GM19455 (cell line): ENCODE measurements around the gene SCN1B.
"Not testable (repeated sequence)": the region's sequence is repeated elsewhere in the genome, so short reads cannot be mapped to it uniquely, and the experiment has no call there.

ENCODE experiments used
- ATAC-seq: cut with Tn5 transposase; IDR thresholded peaks from one replicate; pipeline ENCODE4 v1.9.1; 2021; ENCODE audit not compliant: unreplicated experiment

The SCN1B gene

GRCh38 chr19:35030257-35031071 lies at the start of gene SCN1B:
TSS of gene SCN1B (plus strand) at chr19:35030470. CDS start at chr19:35030821, 351 bp downstream.
- ATAC-seq, result no peak

- no peak for ATAC-seq
These were observed 48.0 kb upstream of the SCN1B start for GRCh38 chr19:34982275-34982674.

GRCh38 chr19:34983786-34984185 lies 46.5 kb upstream of the SCN1B start:
- ATAC-seq, result no peak

GRCh38 chr19:34984287-34984686 lies 46.0 kb upstream of the SCN1B start:
- no peak for ATAC-seq

GRCh38 chr19:34985249-34986022 lies 44.8 kb upstream of the SCN1B start:
- ATAC-seq, result no peak

GRCh38 chr19:34988119-34988518 lies 42.2 kb upstream of the SCN1B start:
- ATAC-seq, result no peak

- no peak for ATAC-seq
These were observed 41.0 kb upstream of the SCN1B start for GRCh38 chr19:34989298-34989697.

GRCh38 chr19:34990578-34991192 lies 39.6 kb upstream of the SCN1B start:
- no peak for ATAC-seq

GRCh38 chr19:34991542-34992333 lies 38.5 kb upstream of the SCN1B start:
- ATAC-seq, result no peak

- ATAC-seq, result not testable (repeated sequence)
These were observed 37.7 kb upstream of the SCN1B start for GRCh38 chr19:34992582-34992981.

- ATAC-seq, result no peak
These were observed 36.0 kb upstream of the SCN1B start for GRCh38 chr19:34994286-34994642.

- ATAC-seq, result no peak
These were observed 35.4 kb upstream of the SCN1B start for GRCh38 chr19:34994643-34995541.

GRCh38 chr19:34995551-34995950 lies 34.7 kb upstream of the SCN1B start:
- no peak for ATAC-seq

- no peak for ATAC-seq
These were observed 33.1 kb upstream of the SCN1B start for GRCh38 chr19:34997071-34997617.

- not testable (repeated sequence) for ATAC-seq
These were observed 32.0 kb upstream of the SCN1B start for GRCh38 chr19:34998224-34998623.

- ATAC-seq, result no peak
These were observed 31.3 kb upstream of the SCN1B start for GRCh38 chr19:34998777-34999497.

- ATAC-seq, result peak; percentile 65
These were observed 30.6 kb upstream of the SCN1B start, which contains the start of gene GRAMD1A for GRCh38 chr19:34999498-35000337. TSS of gene GRAMD1A (plus strand) at chr19:35000323. CDS start at chr19:35000479, 156 bp downstream.

- no peak for ATAC-seq
These were observed 30.0 kb upstream of the SCN1B start for GRCh38 chr19:35000338-35000646.
